KMS-11 (cell line): ENCODE data around the gene NKIRAS2.

Experiments
- H2AFZ ChIP-seq: fragments of 200-600 bp; sonication (generic); 2 replicates; pipeline ENCODE4 v1.6.1; 2016; ENCODE audit warnings: antibody characterized with exemption, mixed run types, low read depth
- H3K27ac ChIP-seq: fragments of 200-600 bp; sonication (generic); 2 replicates; pipeline ENCODE4 v1.6.1; 2016; ENCODE audit warnings: mild to moderate bottlenecking, mixed run types
- H3K27me3 ChIP-seq: fragments of 200-600 bp; sonication (generic); 2 replicates; pipeline ENCODE4 v1.6.1; 2017; ENCODE audit warnings: mild to moderate bottlenecking, low read depth, mixed run types, moderate library complexity; ENCODE audit not compliant: insufficient read depth
- H3K36me3 ChIP-seq: fragments of 200-600 bp; sonication (generic); 2 replicates; pipeline ENCODE4 v1.6.1; 2017; ENCODE audit warnings: mild to moderate bottlenecking, mixed run types; ENCODE audit not compliant: insufficient read depth
- H3K4me1 ChIP-seq: fragments of 200-600 bp; sonication (generic); 2 replicates; pipeline ENCODE4 v1.6.1; 2016; ENCODE audit warnings: mild to moderate bottlenecking, low read depth, mixed run types; ENCODE audit not compliant: poor library complexity, severe bottlenecking
- H3K4me2 ChIP-seq: fragments of 200-600 bp; sonication (generic); 2 replicates; pipeline ENCODE4 v1.7.0; 2016; ENCODE audit warnings: mild to moderate bottlenecking, mixed run types
- H3K4me3 ChIP-seq: fragments of 200-600 bp; sonication (generic); IDR thresholded peaks from 2 replicates; pipeline ENCODE4 v1.6.1; 2017; ENCODE audit warnings: low read depth, low read length, mixed read lengths; ENCODE audit not compliant: insufficient read depth
- H3K79me2 ChIP-seq: fragments of 200-600 bp; sonication (generic); 2 replicates; pipeline ENCODE4 v1.6.1; 2016; ENCODE audit warnings: low read depth, mixed run types; ENCODE audit not compliant: insufficient read depth
- H3K9ac ChIP-seq: fragments of 200-600 bp; sonication (generic); 2 replicates; pipeline ENCODE4 v1.6.1; 2016; ENCODE audit warnings: mild to moderate bottlenecking, mixed run types
- H4K20me1 ChIP-seq: fragments of 200-600 bp; sonication (generic); 2 replicates; pipeline ENCODE4 v1.6.1; 2016; ENCODE audit warnings: mild to moderate bottlenecking, mixed run types; ENCODE audit not compliant: insufficient read depth
- TF ChIP-seq, protein P1 (sequence below): fragments of 200-600 bp; sonication (generic); conservative IDR thresholded peaks from 2 replicates; pipeline ENCODE4 v1.6.1; 2017; ENCODE audit warnings: low read depth, mild to moderate bottlenecking, antibody characterized with exemption, low read length, moderate library complexity, mixed read lengths

The NKIRAS2 gene

GRCh38 chr17:41976142-41976768, 43.6 kb upstream of the NKIRAS2 start:
- no peaks in the 10 kb centered on the region for H3K27me3 ChIP-seq
- no peaks in the 10 kb centered on the region for H3K4me1 ChIP-seq
- H3K27ac ChIP-seq = peak overlapping the region; percentile 37; the same call in 1 of the 2 replicates
- H4K20me1 ChIP-seq = no peaks in the 10 kb centered on the region
- H3K36me3 ChIP-seq = peaks cover 2% of the 10 kb centered on the region; the same call in 1 of the 2 replicates
- no peak overlapping the region for H3K9ac ChIP-seq
- no peaks in the 10 kb centered on the region for H3K79me2 ChIP-seq
- TF ChIP-seq, protein P1, sequence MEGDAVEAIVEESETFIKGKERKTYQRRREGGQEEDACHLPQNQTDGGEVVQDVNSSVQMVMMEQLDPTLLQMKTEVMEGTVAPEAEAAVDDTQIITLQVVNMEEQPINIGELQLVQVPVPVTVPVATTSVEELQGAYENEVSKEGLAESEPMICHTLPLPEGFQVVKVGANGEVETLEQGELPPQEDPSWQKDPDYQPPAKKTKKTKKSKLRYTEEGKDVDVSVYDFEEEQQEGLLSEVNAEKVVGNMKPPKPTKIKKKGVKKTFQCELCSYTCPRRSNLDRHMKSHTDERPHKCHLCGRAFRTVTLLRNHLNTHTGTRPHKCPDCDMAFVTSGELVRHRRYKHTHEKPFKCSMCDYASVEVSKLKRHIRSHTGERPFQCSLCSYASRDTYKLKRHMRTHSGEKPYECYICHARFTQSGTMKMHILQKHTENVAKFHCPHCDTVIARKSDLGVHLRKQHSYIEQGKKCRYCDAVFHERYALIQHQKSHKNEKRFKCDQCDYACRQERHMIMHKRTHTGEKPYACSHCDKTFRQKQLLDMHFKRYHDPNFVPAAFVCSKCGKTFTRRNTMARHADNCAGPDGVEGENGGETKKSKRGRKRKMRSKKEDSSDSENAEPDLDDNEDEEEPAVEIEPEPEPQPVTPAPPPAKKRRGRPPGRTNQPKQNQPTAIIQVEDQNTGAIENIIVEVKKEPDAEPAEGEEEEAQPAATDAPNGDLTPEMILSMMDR = no peak
- H2AFZ ChIP-seq = no peak overlapping the region
- H3K4me2 ChIP-seq = no peak overlapping the region; the same call in 1 of the 2 replicates
- H3K4me3 ChIP-seq = no peak overlapping the region

GRCh38 chr17:41977991-41978390, 41.9 kb upstream of the NKIRAS2 start:
- H3K36me3 ChIP-seq = peaks cover 6% of the 10 kb centered on the region; the same call in 1 of the 2 replicates
- H3K27me3 ChIP-seq = no peaks in the 10 kb centered on the region
- H3K4me3 ChIP-seq = no peak overlapping the region
- H2AFZ ChIP-seq = no peak overlapping the region
- no peaks in the 10 kb centered on the region for H4K20me1 ChIP-seq
- H3K4me1 ChIP-seq = no peaks in the 10 kb centered on the region
- H3K79me2 ChIP-seq = no peaks in the 10 kb centered on the region
- H3K27ac ChIP-seq = no peak overlapping the region
- H3K4me2 ChIP-seq = no peak overlapping the region
- TF ChIP-seq, protein P1 = no peak
- no peak overlapping the region for H3K9ac ChIP-seq

DNA sequence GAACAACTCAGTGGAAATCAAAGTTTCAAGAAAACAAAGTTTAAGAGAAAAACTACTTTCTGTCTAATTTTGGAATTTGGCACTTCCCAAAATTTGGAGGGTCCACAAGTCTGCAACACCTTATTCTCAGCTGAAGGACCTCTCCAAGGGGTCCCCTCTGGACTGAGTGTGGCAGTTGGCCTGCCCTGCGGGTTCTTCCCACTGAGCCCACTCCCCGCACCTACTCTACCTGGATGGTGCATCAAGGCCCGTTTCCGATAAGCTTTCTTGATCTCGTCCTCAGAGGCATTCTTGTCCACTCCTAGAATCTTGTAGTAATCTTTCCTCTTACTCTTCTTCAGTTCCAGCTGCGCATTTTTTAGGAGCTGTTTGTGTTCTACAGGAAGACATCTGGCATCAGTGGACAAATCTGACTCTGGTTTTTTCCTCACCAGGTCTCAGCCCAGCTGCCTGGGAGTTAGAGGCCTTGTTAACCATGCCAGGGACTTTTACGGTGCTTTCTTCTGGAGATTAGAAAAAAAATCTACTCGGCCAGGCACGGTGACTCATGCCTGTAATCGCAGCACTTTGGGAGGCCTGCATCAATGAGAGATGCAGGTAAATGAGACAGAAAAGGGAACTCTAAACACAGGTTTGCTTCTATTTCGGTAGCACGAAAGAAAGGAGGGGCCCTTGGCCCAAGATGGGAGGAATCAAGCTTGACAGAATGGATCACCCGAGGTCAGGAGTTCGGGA, 37.7 kb upstream of the NKIRAS2 start:
- H3K4me1 ChIP-seq = no peaks in the 10 kb centered on the region
- H2AFZ ChIP-seq = no peak overlapping the region
- H3K36me3 ChIP-seq = peaks cover 6% of the 10 kb centered on the region; the same call in 1 of the 2 replicates
- H3K27me3 ChIP-seq = no peaks in the 10 kb centered on the region
- TF ChIP-seq, protein P1 = no peak
- H3K27ac ChIP-seq = no peak overlapping the region
- no peaks in the 10 kb centered on the region for H4K20me1 ChIP-seq
- H3K4me2 ChIP-seq = no peak overlapping the region
- no peaks in the 10 kb centered on the region for H3K79me2 ChIP-seq
- H3K4me3 ChIP-seq = no peak overlapping the region
- no peak overlapping the region for H3K9ac ChIP-seq

GRCh38 chr17:41984454-41984853, 35.4 kb upstream of the NKIRAS2 start:
- H3K4me3 ChIP-seq = no peak overlapping the region
- no peak overlapping the region for H3K4me2 ChIP-seq
- H4K20me1 ChIP-seq = no peaks in the 10 kb centered on the region
- peaks cover 3% of the 10 kb centered on the region; the same call in 1 of the 2 replicates for H3K36me3 ChIP-seq
- no peak overlapping the region for H2AFZ ChIP-seq
- H3K9ac ChIP-seq = no peak overlapping the region
- TF ChIP-seq, protein P1 = no peak
- H3K27ac ChIP-seq = no peak overlapping the region
- H3K79me2 ChIP-seq = no peaks in the 10 kb centered on the region
- H3K27me3 ChIP-seq = no peaks in the 10 kb centered on the region
- H3K4me1 ChIP-seq = peaks cover 6% of the 10 kb centered on the region
